PC-3 (cell line): ENCODE data around the gene LINGO3. TPM values are rescaled to one million over a fixed set of nuclear protein-coding genes. Genes with fewer than 3 reads are reported as not detected.
A peak's percentile ranks its signal among the peaks of the same experiment; 100 is the strongest.

Experiments
- ATAC-seq: fragments of 200-7000 bp; cut with Tn5 transposase; 2 replicates; pipeline ENCODE4 v1.9.1; 2020; ENCODE audit warnings: mild to moderate bottlenecking, moderate library complexity
- BruUV-seq: library from RNA; stranded (reverse); fragments of 400-500 nt; replicated peaks from 2 replicates; lab custom pipeline; 2021; lab: Mats Ljungman, UMichigan
- CTCF ChIA-PET: fragments of 300-600 bp; sonication (Branson Sonifier 250); formaldehyde crosslinking; loops from one replicate; lab custom pipeline; 2022; ENCODE audit warnings: antibody characterized with exemption; lab: Charles Lee
- POLR2A ChIA-PET: fragments of 300-600 bp; sonication (Branson Sonifier 250); formaldehyde crosslinking; loops from one replicate; lab custom pipeline; 2022; ENCODE audit warnings: antibody characterized with exemption; ENCODE audit not compliant: unreplicated experiment; lab: Charles Lee
- DNase-seq: peaks from one replicate; pipeline ENCODE4 v3.0.0-alpha.2; 2015
- H2AFZ ChIP-seq: fragments of 300-600 bp; sonication (generic); 2 replicates; pipeline ENCODE4 v1.6.0; 2016; ENCODE audit warnings: antibody characterized with exemption, low read length
- H3F3A ChIP-seq: fragments of 300-600 bp; sonication (generic); one replicate; pipeline ENCODE4 v1.6.0; 2017; ENCODE audit warnings: antibody characterized with exemption, low read length, control low read depth, mild to moderate bottlenecking; ENCODE audit not compliant: unreplicated experiment
- H3K27ac ChIP-seq: fragments of 300-600 bp; sonication (generic); 2 replicates; pipeline ENCODE4 v1.5.1; 2016; ENCODE audit warnings: mild to moderate bottlenecking, low read length
- H3K27me3 ChIP-seq: fragments of 300-600 bp; sonication (generic); 2 replicates; pipeline ENCODE4 v1.6.1; 2016; ENCODE audit warnings: low read length, mixed read lengths
- H3K36me3 ChIP-seq: fragments of 300-600 bp; sonication (generic); 2 replicates; pipeline ENCODE4 v1.6.1; 2016; ENCODE audit warnings: low read depth, mixed run types, low read length, mixed read lengths
- H3K4me1 ChIP-seq: fragments of 300-600 bp; sonication (generic); 2 replicates; pipeline ENCODE4 v1.5.1; 2016; ENCODE audit warnings: low read length; ENCODE audit not compliant: insufficient read depth
- H3K4me2 ChIP-seq: fragments of 300-600 bp; sonication (generic); 2 replicates; pipeline ENCODE4 v1.6.0; 2016; ENCODE audit warnings: low read length
- H3K4me3 ChIP-seq: fragments of 300-600 bp; sonication (generic); 2 replicates; pipeline ENCODE4 v1.5.1; 2016; ENCODE audit warnings: mild to moderate bottlenecking, low read length, mixed read lengths
- H3K79me2 ChIP-seq: fragments of 300-600 bp; sonication (generic); 2 replicates; pipeline ENCODE4 v1.6.1; 2017; ENCODE audit warnings: low read length, mixed read lengths
- H3K9ac ChIP-seq: fragments of 300-600 bp; sonication (generic); 2 replicates; pipeline ENCODE4 v1.6.0; 2016; ENCODE audit warnings: mild to moderate bottlenecking, low read length
- H3K9me2 ChIP-seq: fragments of 300-600 bp; sonication (generic); replicated peaks from 2 replicates; pipeline ENCODE4 v1.6.1; 2016; ENCODE audit warnings: mixed run types, low read length, mixed read lengths
- H3K9me3 ChIP-seq: fragments of 300-600 bp; sonication (generic); 2 replicates; pipeline ENCODE4 v1.6.1; 2016; ENCODE audit warnings: low read length, mixed read lengths
- H4K20me1 ChIP-seq: fragments of 300-600 bp; sonication (generic); 2 replicates; pipeline ENCODE4 v1.6.1; 2016; ENCODE audit warnings: low read length, mixed read lengths
- CTCF ChIP-seq: fragments of 300-600 bp; sonication (generic); conservative IDR thresholded peaks from 2 replicates; pipeline ENCODE4 v1.5.1; 2017; ENCODE audit warnings: antibody characterized with exemption, low read depth, mild to moderate bottlenecking, low read length
- EZH2 ChIP-seq: fragments of 300-600 bp; sonication (generic); IDR thresholded peaks from one replicate; pipeline ENCODE4 v1.6.1; 2017; ENCODE audit warnings: antibody characterized with exemption, mild to moderate bottlenecking, low read length; ENCODE audit not compliant: unreplicated experiment
- EZH2phosphoT487 ChIP-seq: fragments of 300-600 bp; sonication (generic); IDR thresholded peaks from 2 replicates; pipeline ENCODE4 v1.6.1; 2018; ENCODE audit warnings: mild to moderate bottlenecking, antibody characterized with exemption, low read length, borderline replicate concordance
- intact Hi-C: fragments of 100-400 bp; cut with micrococcal nuclease; formaldehyde crosslinking; loops from 2 replicates; pipeline ENCODE4 v1.9.0; 2023
- total RNA-seq: library from RNA; depleted of rRNA; stranded (reverse); fragments of >200 nt; gene quantifications from 2 replicates; pipeline ENCODE4 v1.2.3, GENCODE V29; 2014

Gene LINGO3
- total RNA-seq, 1 experiment from 2014 or later: not detected

- Histone ChIP-seq H2AFZ (no peak overlapping the region), H3F3A (no peaks in the 10 kb centered on the region), H3K79me2 (peaks cover 50% of the 10 kb centered on the region), H4K20me1 (peaks cover 36% of the 10 kb centered on the region), H3K27me3 (no peaks in the 10 kb centered on the region), H3K9me3 (no peaks in the 10 kb centered on the region), H3K9me2 (no peaks in the 10 kb centered on the region), H3K36me3 (peaks cover 10% of the 10 kb centered on the region; the same call in 1 of the 2 replicates), H3K4me1 (peaks cover 17% of the 10 kb centered on the region; the same call in 1 of the 2 replicates), H3K4me2 (peak overlapping the region; percentile 93; the same call in 1 of the 2 replicates), H3K4me3 (no peak overlapping the region), H3K27ac (no peak overlapping the region), H3K9ac (no peak overlapping the region)
- ATAC-seq (no peak), DNase-seq (no peak)
- TF ChIP-seq EZH2: no peak
- ChIA-PET POLR2A (no interaction called here), CTCF (no interaction called here)
- no TSS peak for BruUV-seq
- intact Hi-C loops: loop anchor here (5.0 kb wide), 1 partner anchor 107 kb away; no protein-coding TSS in a partner anchor
Measured at GRCh38 chr19:2274185-2274711, 33.7 kb downstream of the LINGO3 start.

- Histone ChIP-seq H3K27ac (0 out of 2 replicates have a peak overlapping the region, but pooled peaks have one; percentile 21), H3F3A (no peaks in the 10 kb centered on the region), H3K4me1 (peaks cover 19% of the 10 kb centered on the region), H3K9me3 (no peaks in the 10 kb centered on the region), H3K4me3 (peak overlapping the region; percentile 51), H3K9ac (no peak overlapping the region), H3K36me3 (peaks cover 10% of the 10 kb centered on the region; the same call in 1 of the 2 replicates), H3K4me2 (peak overlapping the region; percentile 93), H3K9me2 (no peaks in the 10 kb centered on the region), H2AFZ (no peak overlapping the region), H4K20me1 (peaks cover 36% of the 10 kb centered on the region), H3K27me3 (no peaks in the 10 kb centered on the region), H3K79me2 (peaks cover 50% of the 10 kb centered on the region)
- TF ChIP-seq CTCF (peak; percentile 82), EZH2phosphoT487 (no peak), EZH2 (no peak)
- peak; percentile 40 for ATAC-seq
- BruUV-seq: no TSS peak
- DNase-seq: peak; percentile 66
- POLR2A ChIA-PET: no interaction called here
- CTCF ChIA-PET: no interaction called here
- intact Hi-C loops: loop anchor here (1.0 to 5.0 kb wide), 2 partner anchors 37 to 106 kb away; partner anchors contain the start of genes PLEKHJ1 and SF3A2
Measured at GRCh38 chr19:2273356-2274184, 34.4 kb downstream of the LINGO3 start.

- Histone ChIP-seq H2AFZ (no peak overlapping the region), H3K4me2 (peak overlapping the region; percentile 93), H3K4me3 (peak overlapping the region; percentile 99), H3K9me2 (no peaks in the 10 kb centered on the region), H3K4me1 (peaks cover 21% of the 10 kb centered on the region), H4K20me1 (peaks cover 36% of the 10 kb centered on the region), H3K9ac (peak overlapping the region; percentile 93), H3K36me3 (peaks cover 10% of the 10 kb centered on the region; the same call in 1 of the 2 replicates), H3K27ac (peak overlapping the region; percentile 56), H3F3A (no peaks in the 10 kb centered on the region), H3K9me3 (no peaks in the 10 kb centered on the region), H3K27me3 (no peaks in the 10 kb centered on the region), H3K79me2 (peaks cover 50% of the 10 kb centered on the region)
- ChIA-PET POLR2A (no interaction called here), CTCF (no interaction called here)
- ATAC-seq (peak; percentile 7; the same call in 1 of the 2 replicates), DNase-seq (peak; percentile 44)
- TF ChIP-seq EZH2phosphoT487: no peak
- no peak for TF ChIP-seq CTCF
- no peak for TF ChIP-seq EZH2
- no TSS peak for BruUV-seq
- intact Hi-C loops: loop anchor here (5.0 kb wide), 1 partner anchor 104 kb away; no protein-coding TSS in a partner anchor
Measured at GRCh38 chr19:2271234-2272103, 36.5 kb downstream of the LINGO3 start.
